ENCODE results near the gene FKBP10. TPM values are rescaled to one million over a fixed set of nuclear protein-coding genes. Genes with fewer than 3 reads are reported as not detected.

FKBP10 gene, protein sequence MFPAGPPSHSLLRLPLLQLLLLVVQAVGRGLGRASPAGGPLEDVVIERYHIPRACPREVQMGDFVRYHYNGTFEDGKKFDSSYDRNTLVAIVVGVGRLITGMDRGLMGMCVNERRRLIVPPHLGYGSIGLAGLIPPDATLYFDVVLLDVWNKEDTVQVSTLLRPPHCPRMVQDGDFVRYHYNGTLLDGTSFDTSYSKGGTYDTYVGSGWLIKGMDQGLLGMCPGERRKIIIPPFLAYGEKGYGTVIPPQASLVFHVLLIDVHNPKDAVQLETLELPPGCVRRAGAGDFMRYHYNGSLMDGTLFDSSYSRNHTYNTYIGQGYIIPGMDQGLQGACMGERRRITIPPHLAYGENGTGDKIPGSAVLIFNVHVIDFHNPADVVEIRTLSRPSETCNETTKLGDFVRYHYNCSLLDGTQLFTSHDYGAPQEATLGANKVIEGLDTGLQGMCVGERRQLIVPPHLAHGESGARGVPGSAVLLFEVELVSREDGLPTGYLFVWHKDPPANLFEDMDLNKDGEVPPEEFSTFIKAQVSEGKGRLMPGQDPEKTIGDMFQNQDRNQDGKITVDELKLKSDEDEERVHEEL
- 112 and 132 TPM in 2 replicates for total RNA-seq (2022)
- Bru-seq, nascent RNA: percentile 76 among the genes with signal in this experiment
- BruChase-seq, experiment 1, labeled RNA remaining after a 2-hour chase: percentile 81 among the genes with signal in this experiment
- BruChase-seq, experiment 2, labeled RNA remaining after a 6-hour chase: percentile 87 among the genes with signal in this experiment
- long read RNA-seq, partial matches to known transcripts: 6 of 14 reads
- long read RNA-seq, other reads (novel, unspliced or antisense): 7 of 14 reads

GRCh38 chr17:41812381-41813151 lies at the start of gene FKBP10:
Gene FKBP10, plus strand, starts transcription at chr17:41813004. Its CDS starts 31 bp downstream, at chr17:41813035.
- CTCF ChIA-PET: interaction anchor here (0.5 to 3.5 kb wide), 11 partner anchors 11 to 914 kb away, joined by 3 to 44 read pairs (median 4); partner anchors contain the start of genes JUP and ODAD4
- H3K36me3 Mint-ChIP-seq (ENCODE audit: insufficient read depth, unreplicated experiment): peaks cover 43% of the 10 kb centered on the region

DNA sequence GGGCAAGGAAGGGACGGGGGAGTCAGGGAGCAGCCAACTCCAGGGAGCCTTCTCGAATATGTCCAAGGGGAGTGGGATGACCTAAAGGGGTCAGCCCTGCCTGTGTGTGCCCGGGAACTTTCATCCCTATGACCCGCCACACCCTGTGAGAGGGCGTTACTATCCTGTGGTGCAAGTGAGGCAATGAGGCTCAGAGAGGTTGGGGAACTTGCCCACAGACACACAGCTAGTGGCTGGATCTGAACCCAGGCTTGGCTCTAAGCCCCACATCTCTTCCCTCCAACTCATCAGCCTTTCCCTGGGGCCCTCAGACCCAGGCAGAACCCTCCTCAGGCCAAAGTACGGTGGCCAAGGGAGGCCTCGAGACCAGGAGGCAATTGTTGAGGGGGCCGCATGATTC lies 49.5 kb upstream of the FKBP10 start:
- ChIA-PET CTCF (interaction anchor here (0.5 to 0.9 kb wide), 2 partner anchors 37 to 92 kb away, joined by 4 to 6 read pairs; no protein-coding TSS in a partner anchor), POLR2A (interaction anchor here (0.9 to 2.3 kb wide), 2 partner anchors 18 to 23 kb away, joined by 8 to 12 read pairs; partner anchors contain the start of gene JUP)
- peaks cover 30% of the 10 kb centered on the region for H3K36me3 ChIP-seq (ENCODE audit: control insufficient read depth, insufficient read depth, low read length)
- no peak overlapping the region for H3K4me3 ChIP-seq (ENCODE audit: low read depth, low read length)
- DNase-seq: no peak
- Mint-ChIP-seq H3K27me3 (ENCODE audit: insufficient read depth, unreplicated experiment) (no peaks in the 10 kb centered on the region), H3K36me3 (ENCODE audit: insufficient read depth, unreplicated experiment) (peaks cover 99% of the 10 kb centered on the region), H3K9me3 (ENCODE audit: unreplicated experiment) (no peaks in the 10 kb centered on the region), H3K4me1 (ENCODE audit: low read depth, unreplicated experiment) (no peaks in the 10 kb centered on the region), H3K4me3 (ENCODE audit: unreplicated experiment) (no peak overlapping the region), H3K27ac (ENCODE audit: unreplicated experiment) (peak overlapping the region; percentile 55)
- no peaks in the 10 kb centered on the region for H3K27me3 ChIP-seq (replicated peaks; ENCODE audit: control insufficient read depth, insufficient read depth, low read length)
- H3K4me1 ChIP-seq: no peaks in the 10 kb centered on the region
- no TSS peak for BruUV-seq (replicated peaks)
- TF ChIP-seq CTCF (IDR thresholded peaks at IDR 0.05; ENCODE audit: insufficient read depth in 1 of 2, low read depth in 1 of 2, low read length in 1 of 2, severe bottlenecking in 1 of 2, unreplicated experiment in 1 of 2): no peak
- H3K9me3 ChIP-seq: no peaks in the 10 kb centered on the region
- intact Hi-C loops (cut with micrococcal nuclease; ENCODE audit: unreplicated experiment): no loop called here

More at GRCh38 chr17:41812381-41813151, at the start of gene FKBP10:
- Histone ChIP-seq H3K36me3 (ENCODE audit: control insufficient read depth, insufficient read depth, low read length) (peaks cover 3% of the 10 kb centered on the region), H3K4me1 (peaks cover 17% of the 10 kb centered on the region), H3K27me3 (replicated peaks; ENCODE audit: control insufficient read depth, insufficient read depth, low read length) (no peaks in the 10 kb centered on the region), H3K4me3 (ENCODE audit: low read depth, low read length) (peak within 1 kb of the TSS; percentile 91), H3K9me3 (no peaks in the 10 kb centered on the region)
- no peak for TF ChIP-seq CTCF (IDR thresholded peaks at IDR 0.05; ENCODE audit: insufficient read depth in 1 of 2, low read depth in 1 of 2, low read length in 1 of 2, severe bottlenecking in 1 of 2, unreplicated experiment in 1 of 2)
- intact Hi-C loops (cut with micrococcal nuclease; ENCODE audit: unreplicated experiment): loop anchor here (1.0 kb wide), 3 partner anchors 26 to 53 kb away; partner anchors contain the start of genes JUP and KLHL11
- POLR2A ChIA-PET: interaction anchor here (0.5 to 3.7 kb wide), 7 partner anchors 24 to 124 kb away, joined by 3 to 44 read pairs (median 4); partner anchors contain the start of genes EIF1, JUP and KLHL11
- Mint-ChIP-seq H3K4me3 (ENCODE audit: unreplicated experiment) (peak within 1 kb of the TSS; percentile 99), H3K27ac (ENCODE audit: unreplicated experiment) (peak within 1 kb of the TSS; percentile 97), H3K27me3 (ENCODE audit: insufficient read depth, unreplicated experiment) (no peaks in the 10 kb centered on the region), H3K9me3 (ENCODE audit: unreplicated experiment) (no peaks in the 10 kb centered on the region), H3K4me1 (ENCODE audit: low read depth, unreplicated experiment) (peaks cover 6% of the 10 kb centered on the region)
- BruUV-seq (replicated peaks): no TSS peak
- peak; percentile 88 to 90 for DNase-seq
